Fibroblast of skin of right biceps (primary cell): ENCODE measurements around the gene FHIT.

Source experiments
- DNase-seq: peaks from one replicate; pipeline ENCODE4 v3.0.0-alpha.2; 2013

Gene FHIT

DNA sequence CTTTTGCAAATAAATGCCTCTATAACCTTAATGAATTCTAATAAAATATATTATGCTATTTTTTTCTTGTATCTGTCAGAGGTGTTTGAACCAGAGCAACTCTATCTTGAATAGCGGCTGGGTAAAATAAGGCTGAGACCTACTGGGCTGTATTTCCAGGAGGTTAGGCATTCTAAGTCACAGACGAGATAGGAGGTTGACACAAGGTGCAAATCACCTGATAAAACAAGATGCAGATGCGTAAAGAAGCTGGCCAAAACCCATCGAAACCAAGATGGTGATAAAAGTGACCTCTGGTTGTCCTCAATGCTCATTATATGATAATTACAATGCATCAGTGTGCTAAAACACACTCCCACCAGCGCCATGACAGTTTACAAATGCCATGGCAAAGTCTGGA is 990.7 kb downstream of the FHIT start:
- DNase-seq = no peak

DNA sequence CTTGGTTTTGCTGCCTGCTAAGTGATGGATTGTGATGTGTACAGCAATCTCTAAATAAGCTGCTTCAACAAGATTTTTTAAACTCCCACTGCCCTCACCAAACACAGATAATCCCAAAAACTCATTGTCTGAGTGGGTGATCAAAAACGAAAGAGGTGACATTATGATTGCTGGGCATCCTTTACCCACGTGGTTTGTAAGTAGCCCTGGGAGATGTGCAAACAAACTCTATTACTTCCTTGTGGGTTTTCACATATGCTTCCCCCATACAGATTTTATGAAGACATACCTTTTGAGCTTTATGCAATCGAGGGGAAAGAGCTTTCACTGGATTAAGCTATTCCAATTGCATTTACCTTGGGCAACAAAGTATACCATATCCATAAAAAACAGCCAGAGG is 1000.4 kb downstream of the FHIT start:
- DNase-seq = no peak

DNA sequence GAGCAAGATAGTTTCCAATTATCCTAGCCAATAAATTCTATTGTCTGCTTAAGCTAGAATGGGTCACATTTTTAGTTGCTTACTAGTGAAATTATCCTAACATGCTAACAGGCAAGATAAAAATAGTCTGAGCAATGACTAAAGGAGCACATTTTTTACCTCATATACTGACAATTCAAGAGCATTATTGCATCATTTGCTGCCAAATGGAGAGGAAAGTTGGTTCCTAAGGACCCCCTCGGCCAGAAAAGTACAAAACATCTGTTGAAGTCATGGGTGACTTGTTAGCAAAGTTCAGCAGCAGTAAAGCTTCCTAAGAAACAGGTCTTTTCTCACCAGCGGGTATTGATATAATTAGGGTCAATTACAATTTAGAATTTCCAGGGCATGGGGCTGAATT is 1001.0 kb downstream of the FHIT start:
- DNase-seq = peak; percentile 46

DNA sequence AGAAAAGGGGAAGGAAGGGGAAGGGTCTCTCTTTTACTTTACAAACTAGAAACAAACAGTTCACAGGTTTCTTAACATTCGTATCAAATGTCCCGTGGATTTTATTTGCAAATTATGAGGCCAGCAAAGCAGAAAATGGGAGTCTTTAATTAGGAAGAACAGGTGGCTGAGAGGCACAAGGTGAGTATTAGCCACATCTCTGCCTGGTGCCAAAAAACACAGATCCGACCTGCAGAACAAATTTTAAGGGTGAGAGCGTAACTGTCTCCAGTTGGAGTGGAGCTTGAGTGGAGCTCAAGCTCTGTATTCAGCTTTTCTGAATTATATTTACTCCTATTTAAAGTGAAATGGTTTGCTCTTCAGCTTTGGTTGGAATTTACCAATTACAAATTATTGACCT is 1004.9 kb downstream of the FHIT start:
- DNase-seq = no peak

DNA sequence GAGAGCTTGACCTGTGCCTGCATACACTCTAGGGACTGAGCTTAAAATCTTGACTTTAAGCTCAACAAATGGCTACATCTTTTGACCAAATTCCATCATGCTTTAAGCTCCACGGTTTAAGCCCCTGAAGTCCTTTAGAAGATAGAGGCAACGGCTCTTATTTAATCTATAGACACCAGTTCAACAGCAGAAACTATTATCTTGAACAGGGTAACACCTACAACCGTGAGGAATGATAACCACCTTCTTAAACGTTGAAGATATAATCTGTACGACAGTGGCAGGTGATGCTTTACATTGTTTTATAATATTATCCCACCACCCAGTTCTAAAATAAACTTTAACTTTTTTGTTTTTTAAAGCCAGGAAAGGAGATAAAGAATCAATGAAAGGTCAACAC is 1007.8 kb downstream of the FHIT start:
- DNase-seq = no peak

DNA sequence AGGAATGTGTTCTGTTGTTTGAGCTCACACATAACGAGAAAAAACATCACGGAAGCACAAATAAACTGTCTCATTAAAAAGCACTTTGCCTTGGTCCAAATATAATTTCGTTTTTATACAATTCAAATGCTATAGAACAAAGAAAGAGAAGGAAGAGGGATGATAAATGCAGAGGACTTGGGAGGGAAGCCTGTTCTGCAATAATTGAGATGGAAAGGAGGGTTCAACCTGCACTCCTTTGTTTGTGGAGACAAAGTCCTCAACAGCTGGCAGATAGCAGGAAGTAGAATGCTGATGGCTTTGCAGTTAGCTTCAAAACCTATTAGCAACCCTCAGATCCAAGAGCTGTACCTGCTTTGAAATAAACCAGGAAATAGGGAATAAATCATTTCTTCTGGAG is 1010.8 kb downstream of the FHIT start:
- no peak for DNase-seq

DNA sequence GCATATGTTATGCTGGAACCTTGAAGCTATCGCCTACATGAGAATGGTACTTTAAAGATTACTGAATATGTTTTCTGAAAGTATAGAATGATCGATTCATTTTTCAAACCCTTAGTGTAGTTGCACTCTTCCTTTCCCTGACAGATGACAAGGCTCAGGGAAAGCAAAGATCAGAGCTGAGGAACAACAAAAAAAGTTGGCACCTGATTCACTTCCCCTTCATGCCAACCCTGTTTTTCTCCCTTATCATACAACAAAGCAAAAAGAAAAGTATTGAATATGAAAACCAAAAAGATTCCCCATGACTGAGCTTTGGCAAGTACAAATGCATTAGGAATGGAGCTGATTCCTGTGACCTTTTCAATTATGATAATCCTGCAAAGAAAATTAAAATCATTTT is 1012.7 kb downstream of the FHIT start:
- no peak for DNase-seq

DNA sequence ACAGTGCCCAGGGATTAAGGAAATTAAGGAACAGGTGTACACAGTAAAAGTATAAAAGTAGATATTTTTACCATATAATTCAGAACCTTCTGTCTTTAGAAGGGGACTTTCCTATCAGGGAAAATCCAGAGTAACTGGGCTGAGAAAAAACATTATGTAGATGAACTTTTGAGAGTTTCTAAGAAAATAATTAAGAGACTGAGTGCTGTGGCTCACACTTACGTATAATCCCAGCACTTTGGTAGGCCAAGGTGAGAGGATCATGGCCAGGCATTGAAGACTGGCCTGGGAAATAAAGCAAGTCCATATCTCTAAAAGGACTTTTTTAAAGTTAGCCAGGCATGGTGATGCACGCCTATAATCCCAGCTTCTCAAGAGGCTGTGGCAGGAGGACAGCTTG is 1021.8 kb downstream of the FHIT start:
- DNase-seq = no peak

DNA sequence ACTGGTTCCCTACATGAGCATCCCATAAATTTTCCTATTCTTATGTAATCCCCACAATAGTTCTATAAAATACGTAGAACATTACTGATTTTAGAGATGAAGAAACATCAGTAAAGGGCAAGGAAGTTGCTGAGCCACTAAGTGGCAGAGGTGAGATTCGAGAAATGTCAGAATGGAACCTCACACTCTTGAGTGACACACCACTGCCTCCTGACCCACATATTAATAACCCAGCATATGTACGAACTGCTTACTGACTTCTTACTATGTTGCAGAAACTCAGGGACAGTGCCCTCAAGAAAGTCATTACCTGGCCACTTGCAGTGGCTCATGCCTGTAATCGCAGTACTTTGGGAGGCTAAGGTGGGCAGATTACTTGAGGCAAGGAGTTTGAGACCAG is 1022.4 kb downstream of the FHIT start:
- DNase-seq = no peak

DNA sequence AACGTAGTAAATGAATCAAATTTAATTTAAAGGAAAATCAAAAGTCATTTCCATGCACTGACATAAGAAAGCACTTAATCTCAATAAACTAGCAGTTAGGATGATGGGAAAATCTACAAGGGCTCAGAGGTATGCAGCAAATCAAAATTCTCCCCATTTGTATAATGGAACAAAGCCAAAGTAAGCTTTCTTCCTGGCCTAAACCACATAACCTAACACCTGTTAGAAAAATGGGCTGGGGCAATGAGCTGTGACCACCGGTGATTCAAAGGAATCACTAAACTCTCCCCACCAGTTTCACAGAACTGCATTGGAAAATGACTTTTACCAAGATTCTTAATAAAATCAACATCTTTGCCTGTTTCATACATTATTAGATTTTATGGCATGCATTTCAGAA is 1024.3 kb downstream of the FHIT start:
- DNase-seq = no peak

DNA sequence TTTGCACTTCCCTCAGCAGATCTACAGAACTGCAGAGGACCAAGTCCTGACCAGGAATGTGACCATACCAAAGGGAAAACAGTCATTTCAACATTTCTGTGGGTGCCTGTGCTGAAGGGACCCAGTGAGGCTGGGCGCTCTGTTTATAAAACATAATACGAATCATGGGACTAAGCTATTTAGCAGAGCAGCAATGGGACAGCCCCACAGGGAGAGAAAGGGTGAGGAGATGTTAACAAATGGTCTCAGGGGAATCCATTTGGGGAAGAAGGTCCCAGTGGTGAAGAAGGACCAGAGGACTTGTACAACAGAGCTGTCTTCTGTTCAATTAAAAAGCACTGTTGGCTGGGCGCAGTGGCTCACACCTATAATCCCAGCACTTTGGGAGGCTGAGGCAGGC is 1025.4 kb downstream of the FHIT start:
- DNase-seq = no peak

DNA sequence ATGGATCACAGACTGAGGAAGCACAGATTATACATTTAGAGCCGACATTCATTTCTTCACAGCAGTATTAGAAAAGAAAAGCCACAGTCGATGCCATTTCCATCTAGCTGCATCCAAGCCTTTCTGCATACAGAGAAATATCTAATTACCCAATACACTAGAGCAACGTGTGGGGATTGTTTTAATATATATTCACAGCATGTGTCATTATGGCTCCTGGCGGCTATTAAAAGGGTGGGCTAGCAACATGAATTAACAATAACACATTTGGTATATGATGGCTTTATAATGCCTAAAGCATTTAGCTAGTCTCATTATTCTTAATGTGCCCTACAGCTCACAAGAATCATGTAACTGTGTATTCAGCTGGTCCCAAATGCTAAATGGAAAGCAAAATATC is 1030.5 kb downstream of the FHIT start:
- no peak for DNase-seq

DNA sequence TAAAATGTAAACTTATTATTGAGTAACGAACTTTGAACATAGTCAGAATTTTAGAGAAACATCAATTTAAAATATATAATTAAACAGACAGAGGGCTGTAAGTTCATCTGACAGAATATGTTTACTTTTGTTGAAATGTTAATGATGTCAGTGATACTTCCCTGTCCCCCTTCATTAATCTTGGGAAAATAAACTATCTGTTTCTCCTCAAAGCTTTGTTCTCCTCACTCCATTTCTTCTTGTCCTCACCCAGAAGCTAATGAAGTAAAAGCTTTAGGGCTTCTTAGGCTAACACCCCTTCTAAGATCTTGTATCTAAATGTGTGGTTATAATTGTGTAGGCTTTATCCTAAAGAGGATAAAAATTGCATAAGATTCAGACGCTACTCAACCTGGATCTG is 1031.8 kb downstream of the FHIT start:
- no peak for DNase-seq

DNA sequence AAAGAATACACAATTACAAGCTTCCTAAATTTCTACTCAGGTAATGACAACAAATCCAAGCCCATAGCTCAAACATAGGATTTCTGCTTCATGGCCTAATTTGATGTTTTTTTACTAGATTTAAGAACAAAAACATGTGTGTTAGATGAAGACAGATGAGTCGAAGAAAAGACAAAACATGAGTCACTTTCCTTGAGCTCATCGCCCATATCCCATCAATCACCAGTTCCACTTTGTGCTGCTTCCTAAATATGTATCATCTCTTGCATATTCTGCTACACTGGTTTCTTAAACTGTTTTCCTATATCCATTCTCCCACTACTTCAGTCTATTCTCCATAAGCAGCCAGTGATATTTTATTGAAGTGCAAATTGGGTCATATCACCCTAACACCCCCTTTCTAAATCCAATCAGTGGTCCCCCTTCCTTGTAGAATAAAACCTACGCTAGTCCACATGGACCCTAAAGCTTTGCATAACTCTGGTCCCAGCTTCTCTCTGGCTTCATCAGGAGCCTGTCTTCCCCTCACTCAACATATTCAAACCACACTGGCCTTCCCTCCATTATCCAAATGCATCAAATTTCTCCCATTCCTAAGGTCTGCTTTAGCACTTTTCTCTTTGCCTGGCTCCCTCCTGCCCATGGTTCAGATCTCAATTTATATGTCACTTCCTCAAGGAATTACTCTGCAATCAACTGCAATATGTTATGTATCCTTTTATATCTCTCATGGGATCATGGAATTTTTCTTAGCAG is 1033.9 kb downstream of the FHIT start:
- DNase-seq = peak; percentile 71

DNA sequence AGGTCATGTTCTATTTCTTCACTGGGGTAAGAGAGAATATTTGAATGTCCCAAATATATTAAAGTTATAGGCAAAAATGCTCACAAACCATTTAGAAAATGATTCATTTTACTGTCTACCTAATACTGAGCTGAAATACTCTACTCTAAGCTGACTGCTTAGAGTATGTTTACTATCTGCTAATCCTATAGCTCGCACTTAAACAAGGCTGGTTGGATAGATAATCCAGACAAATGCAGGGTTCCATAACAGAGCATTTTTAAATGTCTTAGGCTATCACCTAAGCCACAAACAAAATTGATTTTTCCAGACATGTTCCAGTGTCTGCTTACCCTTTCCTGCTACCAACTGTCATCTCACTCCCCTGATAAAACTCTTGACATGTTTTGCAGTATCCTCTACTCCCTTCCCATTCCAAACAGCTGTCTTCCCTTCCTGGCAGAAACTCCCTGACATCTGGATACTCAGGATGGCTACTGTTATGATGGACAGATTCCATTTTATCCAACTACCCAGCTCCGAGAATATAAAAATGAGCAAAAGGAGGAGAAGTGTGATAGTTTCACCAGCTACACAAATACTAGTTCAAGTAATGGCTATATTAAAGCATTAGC is 1034.7 kb downstream of the FHIT start:
- DNase-seq = no peak

DNA sequence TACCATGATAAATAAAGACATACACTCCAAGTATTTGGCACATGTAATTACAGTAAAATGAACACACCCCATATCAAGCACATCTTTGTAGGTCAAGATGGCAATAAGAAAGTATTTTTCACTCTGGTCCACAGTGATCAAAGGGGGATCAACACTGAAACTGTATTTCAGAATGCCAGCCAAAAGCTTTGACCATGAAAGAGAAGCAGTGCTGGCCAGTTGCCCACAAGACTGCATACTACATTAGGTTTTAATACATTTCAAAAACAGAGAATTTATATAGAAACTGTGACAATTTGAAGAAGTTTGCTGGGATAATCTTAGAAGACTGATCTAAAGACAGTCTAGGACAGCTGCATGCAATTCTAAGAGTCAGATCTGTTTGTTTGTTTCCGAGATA is 1035.3 kb downstream of the FHIT start:
- DNase-seq = no peak

DNA sequence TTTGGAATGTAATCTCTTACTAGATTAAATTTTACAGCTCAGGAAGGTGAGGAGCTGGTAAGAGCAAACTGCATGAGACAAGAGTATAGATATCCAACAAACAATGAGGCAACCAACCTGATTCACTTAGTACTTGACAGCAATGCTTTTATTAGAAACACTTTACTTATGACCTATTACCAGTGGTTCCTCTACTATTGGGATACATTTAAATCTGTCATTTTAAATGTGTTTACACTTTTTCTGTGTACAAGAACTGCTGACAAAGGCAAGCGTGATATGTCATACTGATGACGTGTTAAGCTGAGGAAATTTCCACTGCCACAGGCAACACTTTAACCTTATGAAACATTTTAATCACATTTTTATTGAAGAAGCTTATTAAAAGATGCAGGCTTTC is 1043.3 kb downstream of the FHIT start:
- no peak for DNase-seq

DNA sequence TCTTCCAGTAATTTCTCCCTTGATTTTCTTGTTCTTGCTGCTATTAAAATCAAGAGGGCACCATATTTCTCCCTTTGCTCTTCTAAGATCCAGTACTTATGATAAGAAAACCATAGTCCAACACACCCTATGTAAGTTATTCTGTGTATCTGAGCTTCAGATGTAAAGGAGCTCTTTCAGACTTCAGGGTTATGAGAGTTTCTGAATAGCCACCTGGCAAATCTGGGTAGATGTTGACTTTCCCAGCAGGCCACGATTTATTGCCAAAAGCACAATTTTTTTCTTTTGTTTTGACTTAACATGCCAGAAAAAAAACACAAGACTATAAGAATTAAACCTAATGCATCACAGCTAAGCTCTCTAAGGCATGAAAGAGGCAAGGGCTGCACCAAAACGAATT is 1045.0 kb downstream of the FHIT start:
- no peak for DNase-seq

DNA sequence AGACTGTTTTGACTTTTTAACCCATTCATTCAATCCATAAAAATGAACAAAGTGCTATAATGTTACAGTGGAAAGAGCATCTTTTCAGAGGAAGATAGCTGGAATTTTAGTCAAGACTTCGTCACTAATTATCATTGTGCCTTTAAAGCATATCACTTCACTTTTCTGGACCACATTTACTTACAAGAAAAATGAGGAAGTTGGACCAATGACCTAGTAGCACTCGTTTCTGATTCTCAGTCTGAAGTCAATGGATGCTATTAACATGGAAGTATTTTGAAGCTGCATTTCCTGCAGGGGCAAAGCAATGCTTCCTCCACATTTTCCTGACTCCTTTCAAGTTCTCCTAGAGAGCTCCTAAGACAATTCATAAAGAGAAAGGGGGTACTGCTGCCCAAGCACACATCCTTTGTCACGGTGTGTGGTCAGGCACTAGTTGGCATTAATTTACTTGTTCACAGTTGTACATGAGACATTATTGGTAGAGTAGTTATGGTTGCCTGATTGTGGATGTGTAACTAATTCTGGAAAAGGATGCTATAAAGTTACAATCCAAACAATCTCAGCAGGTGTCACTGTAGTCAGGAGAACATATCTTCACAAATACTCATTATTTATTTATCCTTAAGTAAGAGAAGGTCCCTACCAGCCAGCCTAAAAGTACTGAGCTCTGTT is 1049.1 kb downstream of the FHIT start:
- DNase-seq = no peak

DNA sequence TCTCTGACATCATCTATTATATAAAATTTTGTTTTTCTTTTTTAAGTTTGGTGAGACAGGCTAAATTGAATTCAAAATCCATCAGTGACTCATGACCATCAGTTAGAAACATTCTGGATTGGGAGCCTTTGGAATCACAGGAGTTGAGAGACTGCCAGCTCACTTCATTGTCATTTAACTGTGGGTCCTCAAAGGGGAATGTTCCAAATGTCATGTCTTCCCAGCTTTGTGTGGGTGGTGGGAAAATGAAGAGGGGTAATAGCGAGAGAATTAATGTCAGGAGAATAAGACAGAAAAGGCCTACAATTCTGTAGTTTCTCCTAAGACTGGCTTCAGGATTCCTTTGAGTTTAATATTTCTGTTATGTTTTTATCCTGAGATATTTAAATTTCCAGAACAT is 1051.9 kb downstream of the FHIT start:
- no peak for DNase-seq

DNA sequence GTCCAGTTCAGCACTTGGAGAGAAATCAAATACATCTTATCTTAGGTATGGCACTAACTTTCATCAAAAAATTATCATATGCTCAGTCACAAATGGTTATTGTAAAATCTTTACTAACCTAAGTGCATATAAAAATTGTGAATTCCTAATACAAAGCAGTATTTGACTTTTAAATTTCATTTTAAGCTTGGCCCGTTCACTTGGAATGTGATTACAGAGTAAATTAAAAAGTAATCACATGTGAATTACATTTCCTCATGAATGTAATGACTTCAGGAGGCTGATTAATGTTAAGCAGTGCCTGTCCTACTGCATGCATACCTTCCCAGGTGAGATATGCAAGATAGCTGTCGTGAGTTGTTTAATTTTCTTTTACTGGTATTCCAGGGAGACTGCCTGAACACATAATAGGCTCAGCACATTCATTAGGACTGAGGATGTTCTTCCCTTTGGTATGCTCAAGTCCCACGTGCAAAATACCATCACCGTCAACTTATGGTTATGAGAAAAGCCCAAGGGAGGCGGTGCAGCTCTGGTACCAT is 1053.0 kb downstream of the FHIT start:
- no peak for DNase-seq

DNA sequence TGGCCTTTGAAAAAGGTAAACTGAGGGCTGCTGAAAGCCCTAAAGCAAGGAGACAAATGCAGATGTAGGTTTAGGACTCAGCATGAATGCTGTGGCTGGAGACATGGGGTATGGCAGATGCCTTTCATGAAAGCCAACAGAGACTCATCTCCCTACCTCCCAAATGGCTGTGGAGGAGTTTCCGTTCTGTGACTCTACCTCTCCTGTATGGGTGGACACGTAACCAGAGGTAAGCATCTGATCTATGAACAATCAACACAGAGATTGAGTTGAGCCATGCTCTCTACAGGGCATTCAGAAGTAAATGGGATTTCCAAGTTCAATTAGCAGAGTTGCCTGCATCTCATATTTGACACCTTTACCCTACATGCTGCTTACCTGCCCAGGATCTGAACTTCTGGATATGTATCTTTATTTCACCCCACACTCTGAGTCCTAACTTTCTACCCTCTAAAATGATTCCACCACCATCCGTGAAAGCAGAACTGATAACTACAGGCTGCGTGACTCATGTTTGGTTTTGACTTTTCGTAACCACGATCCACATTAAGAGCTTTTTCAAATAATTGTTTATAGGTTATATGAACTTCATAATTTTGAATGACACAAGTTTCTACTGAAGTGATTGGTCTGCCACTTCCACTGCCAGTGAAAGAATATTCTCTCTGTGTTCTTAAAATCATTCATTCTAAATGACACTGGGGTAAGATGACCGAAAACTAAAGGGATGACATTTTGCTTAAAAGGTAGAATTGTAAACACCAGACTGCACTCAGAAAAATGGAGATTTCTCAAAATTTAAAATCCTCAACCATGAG is 1058.7 kb downstream of the FHIT start:
- no peak for DNase-seq

DNA sequence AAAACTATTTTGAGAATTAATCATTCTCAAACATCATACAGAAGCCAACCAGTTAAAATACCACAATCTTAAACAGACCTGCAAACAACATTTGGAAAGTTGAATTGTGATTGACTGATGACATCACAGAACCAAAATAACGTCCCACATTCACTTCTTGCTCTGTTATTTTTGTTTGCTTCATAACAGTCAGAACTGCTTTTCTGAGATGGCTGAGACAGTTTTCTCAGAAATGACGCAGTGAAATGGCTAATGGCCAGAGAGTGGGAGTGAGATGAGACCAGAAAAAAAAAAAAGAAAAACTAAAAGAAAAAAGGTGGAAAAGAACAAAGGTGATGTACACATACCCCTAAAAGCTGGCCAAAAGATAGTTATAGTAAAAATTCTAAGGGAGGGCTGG is 1061.2 kb downstream of the FHIT start:
- no peak for DNase-seq
